ENCODE data around the gene MARCHF3.
"Not testable (repeated sequence)": the region's sequence is repeated elsewhere in the genome, so short reads cannot be mapped to it uniquely, and the experiment has no call there.

GRCh38 chr5:127016722-127017121 is 13.6 kb downstream of the MARCHF3 start:
- TF ChIP-seq POLR2A (IDR thresholded peaks at IDR 0.05; ENCODE audit: low read length); GATA1 (IDR thresholded peaks at IDR 0.05; ENCODE audit: low read depth, low read length): not testable (repeated sequence)

Data from erythroblast (primary cell).